ENCODE measurements around the gene HEXIM1. TPM values are rescaled to one million over a fixed set of nuclear protein-coding genes. Genes with fewer than 3 reads are reported as not detected.

Gene HEXIM1
- total RNA-seq, 2 donors from 2014 or later: 16.4 to 31.1 TPM

GRCh38 chr17:45200701-45201100 lies 52.4 kb downstream of the HEXIM1 start:
- H3K27ac ChIP-seq: peak overlapping the region in 1 of 2 donors; percentile 56
- peak; percentile 82 for DNase-seq (ENCODE audit: low spot score)
- no peak overlapping the region for H3K4me3 ChIP-seq
- no peaks in the 10 kb centered on the region for H3K27me3 ChIP-seq
- peaks cover 0 to 9% of the 10 kb centered on the region in 2 donors for H3K4me1 ChIP-seq
- no peaks in the 10 kb centered on the region for H3K9me3 ChIP-seq
- TF ChIP-seq, protein P1, sequence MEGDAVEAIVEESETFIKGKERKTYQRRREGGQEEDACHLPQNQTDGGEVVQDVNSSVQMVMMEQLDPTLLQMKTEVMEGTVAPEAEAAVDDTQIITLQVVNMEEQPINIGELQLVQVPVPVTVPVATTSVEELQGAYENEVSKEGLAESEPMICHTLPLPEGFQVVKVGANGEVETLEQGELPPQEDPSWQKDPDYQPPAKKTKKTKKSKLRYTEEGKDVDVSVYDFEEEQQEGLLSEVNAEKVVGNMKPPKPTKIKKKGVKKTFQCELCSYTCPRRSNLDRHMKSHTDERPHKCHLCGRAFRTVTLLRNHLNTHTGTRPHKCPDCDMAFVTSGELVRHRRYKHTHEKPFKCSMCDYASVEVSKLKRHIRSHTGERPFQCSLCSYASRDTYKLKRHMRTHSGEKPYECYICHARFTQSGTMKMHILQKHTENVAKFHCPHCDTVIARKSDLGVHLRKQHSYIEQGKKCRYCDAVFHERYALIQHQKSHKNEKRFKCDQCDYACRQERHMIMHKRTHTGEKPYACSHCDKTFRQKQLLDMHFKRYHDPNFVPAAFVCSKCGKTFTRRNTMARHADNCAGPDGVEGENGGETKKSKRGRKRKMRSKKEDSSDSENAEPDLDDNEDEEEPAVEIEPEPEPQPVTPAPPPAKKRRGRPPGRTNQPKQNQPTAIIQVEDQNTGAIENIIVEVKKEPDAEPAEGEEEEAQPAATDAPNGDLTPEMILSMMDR (IDR thresholded peaks at IDR 0.05): no peak
- no peaks in the 10 kb centered on the region for H3K36me3 ChIP-seq

DNA sequence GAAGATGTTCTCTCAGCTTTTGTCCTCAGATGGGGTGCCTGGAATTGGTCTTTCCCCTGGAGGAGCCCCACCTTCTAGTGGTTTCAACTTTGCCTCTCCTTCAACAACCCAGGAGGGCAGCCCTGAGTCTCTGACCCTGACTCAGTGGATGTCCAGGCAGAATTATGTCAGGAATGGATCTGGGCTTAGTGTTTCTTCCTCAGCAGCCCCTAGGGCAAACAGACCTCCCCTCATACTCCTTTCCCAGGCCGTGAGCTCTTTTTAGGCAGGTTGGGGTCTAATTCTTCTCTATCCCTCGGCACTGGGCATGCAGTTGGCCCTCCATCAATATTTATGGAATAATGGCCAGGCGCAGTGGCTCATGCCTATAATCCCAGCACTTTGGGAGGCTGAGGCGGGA lies 53.2 kb downstream of the HEXIM1 start:
- Histone ChIP-seq H3K36me3 (no peaks in the 10 kb centered on the region), H3K4me1 (peaks cover 0 to 9% of the 10 kb centered on the region in 2 donors), H3K9me3 (no peaks in the 10 kb centered on the region), H3K4me3 (no peak overlapping the region), H3K27ac (peak overlapping the region in 1 of 2 donors; percentile 56), H3K27me3 (no peaks in the 10 kb centered on the region)
- TF ChIP-seq, protein P1 (IDR thresholded peaks at IDR 0.05): no peak
- DNase-seq (ENCODE audit: low spot score): no peak

Small RNA genes within 50 kb of the gene (microRNA-seq; reads per million reads assigned to microRNA genes)
- 0 to 0.71 reads per million in 2 donors for gene MIR6784 (ENCODE audit: borderline number of aligned reads in 2 of 2, borderline replicate concordance in 1 of 2)

Other genes with a start within 250 kb of the HEXIM1 start
- gene EFTUD2, start 249.0 kb upstream of the HEXIM1 start, total RNA-seq: 10 to 100 TPM; 36.8 to 36.9 TPM
- gene GFAP, start 233.0 kb upstream of the HEXIM1 start, total RNA-seq: 1 to 10 TPM; 4.6 to 5.3 TPM
- under 1 TPM; 0.12 to 0.44 TPM for gene KIF18B, start 200.7 kb upstream of the HEXIM1 start, total RNA-seq
- gene C1QL1, start 180.2 kb upstream of the HEXIM1 start, total RNA-seq: 1 to 10 TPM; 1.6 to 3.6 TPM
- 10 to 100 TPM; 37.3 to 46.1 TPM for gene DCAKD, start 96.8 kb upstream of the HEXIM1 start, total RNA-seq
- gene NMT1, start 87.2 kb upstream of the HEXIM1 start, total RNA-seq: 10 to 100 TPM; 44.6 to 52.7 TPM
- 100 to 1,000 TPM; 102 to 156 TPM for gene PLCD3, start 16.0 kb upstream of the HEXIM1 start, total RNA-seq
- 1 to 10 TPM; 9.0 to 9.4 TPM for gene ACBD4, start 12.8 kb upstream of the HEXIM1 start, total RNA-seq
- gene HEXIM2, start 13.4 kb downstream of the HEXIM1 start, total RNA-seq: 1 to 10 TPM; 3.1 to 6.8 TPM
- 10 to 100 TPM in 1 of 2 donors, 1 to 10 TPM in 1; 7.6 to 13.6 TPM for gene FMNL1, start 73.4 kb downstream of the HEXIM1 start, total RNA-seq
- gene SPATA32, start 113.6 kb downstream of the HEXIM1 start, total RNA-seq: not detected
- gene MAP3K14, start 168.5 kb downstream of the HEXIM1 start, total RNA-seq: 10 to 100 TPM in 1 of 2 donors, 1 to 10 TPM in 1; 8.2 to 10.6 TPM